Smooth muscle cell (in vitro differentiated cells): ENCODE measurements around the gene GPR151. TPM values are rescaled to one million over a fixed set of nuclear protein-coding genes. Genes with fewer than 3 reads are reported as not detected.

ENCODE experiments used
- polyA plus RNA-seq: library from polyadenylated mRNA; unstranded; fragments of >200 nt; fragmentation: Nextera tagmentation; extraction: Ambion mirVana; gene quantifications from 2 replicates; pipeline ENCODE4 v1.2.1, GENCODE V29; 2016
- small RNA-seq: library from RNA; depleted of rRNA; stranded (forward); fragments of <200 nt; gene quantifications from one replicate; pipeline ENCODE3, GENCODE V24; 2014
- total RNA-seq: library from RNA; depleted of rRNA; stranded (reverse); fragments of >200 nt; gene quantifications from 2 replicates; pipeline ENCODE4 v1.2.3, GENCODE V29; 2014

The GPR151 gene
- total and polyA plus RNA-seq, 2 experiments from 2014 or later = not detected

Small RNA genes lying within 50 kb of the gene (small RNA-seq; reads per million reads assigned to genes)
- gene RF02271 = not detected

Other genes starting within 250 kb of the GPR151 start
- gene POU4F3, start 177.4 kb downstream of the GPR151 start, total RNA-seq = 0.04 TPM in 1 of 2 replicates, not detected in the other
- gene POU4F3, start 177.4 kb downstream of the GPR151 start, polyA plus RNA-seq = 0.28 TPM in 1 of 2 replicates, not detected in the other
- 72.0 and 87.5 TPM in 2 replicates for gene TCERG1, start 68.9 kb downstream of the GPR151 start, total RNA-seq
- gene TCERG1, start 68.9 kb downstream of the GPR151 start, polyA plus RNA-seq = 48.8 and 64.1 TPM in 2 replicates